Measurements from ENCODE around the gene GPATCH2L. TPM values are rescaled to one million over a fixed set of nuclear protein-coding genes. Genes with fewer than 3 reads are reported as not detected.

GPATCH2L gene
- total RNA-seq, 6 experiments from 2014 or later: 10.0 to 20.7 (median 14.7) TPM

DNA sequence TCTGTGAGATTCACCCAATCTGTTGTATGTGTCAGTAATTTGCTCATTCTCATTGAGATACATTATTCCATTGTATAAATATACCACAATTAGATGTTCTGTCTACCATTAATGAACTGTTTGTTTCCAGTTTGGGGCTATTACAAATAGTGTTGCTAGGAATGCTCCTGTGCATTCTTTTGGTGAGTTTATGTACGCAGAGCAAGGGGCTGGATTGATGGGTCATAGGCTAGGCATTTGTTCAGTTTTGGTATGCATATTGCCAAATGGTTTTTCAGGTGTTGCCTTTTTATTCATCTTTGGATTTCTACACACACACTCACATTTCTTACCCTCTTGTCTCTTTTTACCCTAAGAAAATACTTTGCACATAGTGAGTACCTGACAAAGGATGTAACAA is 93.4 kb downstream of the GPATCH2L start:
- ATAC-seq: no peak
- H3K4me1 ChIP-seq: no peaks in the 10 kb centered on the region

DNA sequence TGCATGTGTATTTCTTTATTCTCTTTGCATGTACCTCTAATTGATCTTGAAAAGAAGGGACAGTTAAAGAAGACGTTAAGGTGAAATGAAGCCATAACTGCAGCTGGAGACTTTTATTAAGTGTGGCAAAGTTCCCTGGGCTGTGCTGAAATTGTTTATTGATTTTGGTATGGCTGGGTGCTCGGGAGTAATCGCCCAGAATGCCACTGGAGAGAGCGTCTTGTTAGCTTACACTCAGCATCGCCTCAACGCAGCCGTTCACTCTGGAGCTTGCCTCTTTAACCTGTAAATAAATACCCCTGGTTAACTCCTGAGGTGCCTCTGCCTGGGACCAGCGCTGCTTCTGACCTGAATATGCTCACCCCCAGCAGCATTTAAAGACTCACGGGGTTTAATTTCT is 98.6 kb downstream of the GPATCH2L start:
- H3K27ac ChIP-seq: no peak overlapping the region
- H3K36me3 ChIP-seq: no peaks in the 10 kb centered on the region
- intact Hi-C loops (cut with DNase I): no loop called here
- ATAC-seq (no peak), DNase-seq (no peak)
- H3K9me3 ChIP-seq: no peaks in the 10 kb centered on the region
- WGBS (ENCODE audit: insufficient coverage, low coverage, low lambda C conversion rate, missing lambda C conversion rate): 4% methylated on average over 9 of the region's 9 CpGs
- TF ChIP-seq POLR2A (IDR thresholded peaks at IDR 0.05): no peak
- TF ChIP-seq, protein P1, sequence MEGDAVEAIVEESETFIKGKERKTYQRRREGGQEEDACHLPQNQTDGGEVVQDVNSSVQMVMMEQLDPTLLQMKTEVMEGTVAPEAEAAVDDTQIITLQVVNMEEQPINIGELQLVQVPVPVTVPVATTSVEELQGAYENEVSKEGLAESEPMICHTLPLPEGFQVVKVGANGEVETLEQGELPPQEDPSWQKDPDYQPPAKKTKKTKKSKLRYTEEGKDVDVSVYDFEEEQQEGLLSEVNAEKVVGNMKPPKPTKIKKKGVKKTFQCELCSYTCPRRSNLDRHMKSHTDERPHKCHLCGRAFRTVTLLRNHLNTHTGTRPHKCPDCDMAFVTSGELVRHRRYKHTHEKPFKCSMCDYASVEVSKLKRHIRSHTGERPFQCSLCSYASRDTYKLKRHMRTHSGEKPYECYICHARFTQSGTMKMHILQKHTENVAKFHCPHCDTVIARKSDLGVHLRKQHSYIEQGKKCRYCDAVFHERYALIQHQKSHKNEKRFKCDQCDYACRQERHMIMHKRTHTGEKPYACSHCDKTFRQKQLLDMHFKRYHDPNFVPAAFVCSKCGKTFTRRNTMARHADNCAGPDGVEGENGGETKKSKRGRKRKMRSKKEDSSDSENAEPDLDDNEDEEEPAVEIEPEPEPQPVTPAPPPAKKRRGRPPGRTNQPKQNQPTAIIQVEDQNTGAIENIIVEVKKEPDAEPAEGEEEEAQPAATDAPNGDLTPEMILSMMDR (IDR thresholded peaks at IDR 0.05): no peak
- peaks cover 0 to 6% (median 0%) of the 10 kb centered on the region in 4 donors for H3K4me1 ChIP-seq
- H3K4me3 ChIP-seq: no peak overlapping the region
- no peaks in the 10 kb centered on the region for H3K27me3 ChIP-seq

More for the DNA sequence above, 93.4 kb downstream of the GPATCH2L start:
- intact Hi-C loops (cut with DNase I): no loop called here
- DNase-seq: no peak
- no peak for TF ChIP-seq POLR2A (IDR thresholded peaks at IDR 0.05)
- TF ChIP-seq, protein P1 (IDR thresholded peaks at IDR 0.05): no peak
- WGBS (ENCODE audit: insufficient coverage, low coverage, low lambda C conversion rate, missing lambda C conversion rate): 63% methylated on average over 1 of the region's 1 CpG
- Histone ChIP-seq H3K27ac (no peak overlapping the region), H3K27me3 (no peaks in the 10 kb centered on the region), H3K4me3 (no peak overlapping the region), H3K9me3 (no peaks in the 10 kb centered on the region), H3K36me3 (no peaks in the 10 kb centered on the region)

DNA sequence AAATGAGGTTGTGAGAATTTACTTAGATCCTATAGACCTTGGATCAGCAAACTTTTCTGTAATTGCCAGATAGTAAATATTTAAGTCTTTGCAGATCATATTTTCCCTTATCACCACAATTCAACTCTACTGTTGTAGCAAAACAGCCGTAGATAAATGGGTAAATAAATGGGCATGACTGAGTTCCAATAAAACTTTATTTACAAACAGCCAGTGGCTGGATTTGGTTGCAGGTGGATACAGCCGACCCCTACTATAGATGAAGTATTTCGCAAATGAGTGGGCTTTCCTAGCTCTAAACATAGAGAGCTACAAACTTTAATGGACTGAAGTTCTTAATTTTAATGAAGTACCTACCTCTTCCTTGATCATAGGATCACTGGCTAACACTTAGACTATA is 100.7 kb downstream of the GPATCH2L start:
- TF ChIP-seq POLR2A (IDR thresholded peaks at IDR 0.05): no peak
- TF ChIP-seq, protein P1 (IDR thresholded peaks at IDR 0.05): no peak
- Histone ChIP-seq H3K36me3 (no peaks in the 10 kb centered on the region), H3K4me1 (peaks cover 0 to 6% (median 0%) of the 10 kb centered on the region in 4 donors), H3K9me3 (no peaks in the 10 kb centered on the region), H3K27ac (no peak overlapping the region), H3K27me3 (no peaks in the 10 kb centered on the region), H3K4me3 (no peak overlapping the region)
- ATAC-seq (no peak), DNase-seq (no peak)
- intact Hi-C loops (cut with DNase I): no loop called here
- 65% methylated on average over 3 of the region's 3 CpGs for whole genome bisulfite sequencing (ENCODE audit: insufficient coverage, low coverage, low lambda C conversion rate, missing lambda C conversion rate)

DNA sequence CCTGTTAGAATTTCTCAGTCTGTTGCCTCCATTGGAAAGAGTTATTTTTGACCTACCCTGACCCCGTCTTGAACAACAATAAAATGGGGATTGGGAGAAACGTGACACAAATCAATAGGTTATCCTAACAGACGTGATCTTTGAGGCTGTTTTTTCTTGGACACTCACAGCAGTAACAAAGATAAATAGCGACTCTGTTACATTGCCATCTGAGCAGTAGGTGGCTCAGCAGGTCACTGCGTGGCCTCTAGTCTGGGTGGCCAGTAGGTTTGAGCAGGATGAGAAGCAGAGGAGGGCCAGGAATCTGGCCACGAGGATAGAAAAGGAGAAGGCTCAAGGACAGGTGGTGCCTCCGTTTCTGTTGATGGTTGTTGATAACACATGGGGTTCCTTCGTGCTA is 101.4 kb downstream of the GPATCH2L start:
- Histone ChIP-seq H3K36me3 (no peaks in the 10 kb centered on the region), H3K4me3 (no peak overlapping the region), H3K27me3 (no peaks in the 10 kb centered on the region), H3K27ac (no peak overlapping the region), H3K9me3 (no peaks in the 10 kb centered on the region), H3K4me1 (peaks cover 0 to 6% (median 0%) of the 10 kb centered on the region in 4 donors)
- DNase-seq: peak in 2 of 3 donors; percentile 48 to 73
- TF ChIP-seq POLR2A (IDR thresholded peaks at IDR 0.05): no peak
- TF ChIP-seq, protein P1 (IDR thresholded peaks at IDR 0.05): peak in 2 of 4 donors; percentile 28 to 37
- intact Hi-C loops (cut with DNase I): no loop called here
- peak; percentile 75 to 99 (median 85) for ATAC-seq
- WGBS (ENCODE audit: insufficient coverage, low coverage, low lambda C conversion rate, missing lambda C conversion rate): 23% methylated on average over 8 of the region's 8 CpGs

DNA sequence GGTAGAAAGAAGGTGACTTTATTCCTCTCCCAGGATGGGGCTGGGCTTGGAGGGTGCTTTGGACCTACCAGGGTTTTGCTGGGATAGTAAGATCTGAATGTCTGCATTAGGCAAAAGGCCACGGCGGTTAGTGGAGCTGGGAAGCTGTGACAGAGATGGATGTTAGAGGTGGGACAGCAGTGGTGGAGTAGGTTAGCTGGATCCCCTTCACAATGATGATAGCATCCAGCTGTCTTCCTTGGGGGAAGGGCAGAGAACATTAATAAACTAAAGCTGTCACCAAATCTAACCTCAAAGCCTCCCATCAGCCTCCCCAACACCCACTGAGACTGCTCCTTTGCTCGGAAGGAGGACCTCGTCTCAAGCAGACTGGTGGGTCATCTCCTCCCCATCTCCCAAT is 104.8 kb downstream of the GPATCH2L start:
- Histone ChIP-seq H3K27me3 (no peaks in the 10 kb centered on the region), H3K27ac (no peak overlapping the region), H3K9me3 (no peaks in the 10 kb centered on the region), H3K4me3 (no peak overlapping the region), H3K36me3 (no peaks in the 10 kb centered on the region), H3K4me1 (peaks cover 0 to 6% (median 0%) of the 10 kb centered on the region in 4 donors)
- 40% methylated on average over 4 of the region's 4 CpGs for WGBS (ENCODE audit: insufficient coverage, low coverage, low lambda C conversion rate, missing lambda C conversion rate)
- intact Hi-C loops (cut with DNase I): no loop called here
- ATAC-seq: no peak
- DNase-seq: no peak
- no peak for TF ChIP-seq POLR2A (IDR thresholded peaks at IDR 0.05)
- TF ChIP-seq, protein P1 (IDR thresholded peaks at IDR 0.05): no peak
